Lung (tissue), 12 donors: ENCODE data around the gene SEPTIN2. TPM values are rescaled to one million over a fixed set of nuclear protein-coding genes. Genes with fewer than 3 reads are reported as not detected.

Experiments
- ATAC-seq: fragments of 200-7000 bp; cut with Tn5 transposase; one replicate; pipeline ENCODE4 v1.9.1; 2020; ENCODE audit warnings: moderate number of reproducible peaks; ENCODE audit not compliant: insufficient read depth, low FRiP score
- DNase-seq, 3 donors: peaks; one replicate each; pipeline ENCODE4 v3.0.0-alpha.2; 2013 to 2017
- H3K27ac ChIP-seq, 2 donors: one replicate each; pipeline ENCODE4 v1.5.1; 2013; ENCODE audit warnings: mild to moderate bottlenecking in 2 of 2, moderate library complexity in 2 of 2, control low read depth in 1 of 2, inconsistent platforms in 1 of 2, low read depth in 1 of 2, low read length in 1 of 2
- H3K27me3 ChIP-seq, 3 donors: one replicate each; pipeline ENCODE4 v1.5.1; 2013; ENCODE audit warnings: low read length in 2 of 3; ENCODE audit not compliant: control insufficient read depth in 3 of 3, insufficient read depth in 3 of 3
- H3K36me3 ChIP-seq, 4 donors: one replicate each; pipeline ENCODE4 v1.5.1; 2013; ENCODE audit warnings: low read length in 4 of 4, mild to moderate bottlenecking in 1 of 4, moderate library complexity in 1 of 4; ENCODE audit not compliant: control insufficient read depth in 4 of 4, insufficient read depth in 4 of 4
- H3K4me1 ChIP-seq, 5 donors: one replicate each; pipeline ENCODE4 v1.5.1; 2013; ENCODE audit warnings: low read length in 5 of 5, mild to moderate bottlenecking in 2 of 5, moderate library complexity in 1 of 5; ENCODE audit not compliant: control insufficient read depth in 5 of 5, insufficient read depth in 5 of 5
- H3K4me3 ChIP-seq: one replicate; pipeline ENCODE4 v1.5.1; 2013; ENCODE audit warnings: mild to moderate bottlenecking, control low read depth, moderate library complexity
- H3K9ac ChIP-seq, 2 donors: one replicate each; pipeline ENCODE4 v1.5.1; 2013; ENCODE audit warnings: low read length in 2 of 2, control low read depth in 1 of 2; ENCODE audit not compliant: insufficient read depth in 1 of 2
- H3K9me3 ChIP-seq, 4 donors: one replicate each; pipeline ENCODE4 v1.5.1; 2013; ENCODE audit warnings: low read length in 3 of 4, mild to moderate bottlenecking in 1 of 4, moderate library complexity in 1 of 4; ENCODE audit not compliant: control insufficient read depth in 4 of 4, insufficient read depth in 3 of 4
- CTCF ChIP-seq: IDR thresholded peaks from 2 replicates; pipeline ENCODE4 v1.5.1; 2012; ENCODE audit warnings: mild to moderate bottlenecking; ENCODE audit errors: control extremely low read depth, extremely low read depth
- WGBS, 2 donors: extraction: QIAGEN DNeasy Blood & Tissue Kit; methylation state at CpG; one replicate each; pipeline ENCODE4 v1.1.7; 2013; 5-methylcytosine and 5-hydroxymethylcytosine counted together
- polyA plus RNA-seq, 2 donors: library from polyadenylated mRNA; stranded (reverse); fragments of 200-250 nt; gene quantifications; one replicate each; pipeline ENCODE4 v1.2.1, GENCODE V29; 2013
- total RNA-seq, 2 donors: library from RNA; depleted of rRNA in 1 of 2; stranded (reverse); fragments of >200 nt in 1 of 2; gene quantifications; one replicate each; pipeline ENCODE4 v1.2.1, GENCODE V29; 2014 to 2021
- donor health status: control.
- donor health status: control.
- donor health status: Bipolar disorder and iron deficiency.
- donor health status: healthy.
- donor health status: DM: yes; HTN: yes; CAD: no.

The SEPTIN2 gene
- total and polyA plus RNA-seq, 4 donors, result 114 to 755 (median 257) TPM

- no peak overlapping the region for H3K9ac ChIP-seq
- ATAC-seq (no peak), DNase-seq (no peak)
- TF ChIP-seq CTCF, result no peak
- H3K27me3 ChIP-seq, result no peaks in the 10 kb centered on the region
- H3K27ac ChIP-seq, result no peak overlapping the region
- H3K36me3 ChIP-seq, result peaks cover 10 to 36% (median 29%) of the 10 kb centered on the region in 4 donors
- 74 to 88% methylated on average over 3 of the region's 3 CpGs for WGBS, 2 donors
- peaks cover 2 to 17% (median 6%) of the 10 kb centered on the region in 5 donors for H3K4me1 ChIP-seq
- H3K9me3 ChIP-seq, result no peaks in the 10 kb centered on the region
- no peak overlapping the region for H3K4me3 ChIP-seq
Observed at GRCh38 chr2:241352227-241352626, 36.5 kb downstream of the SEPTIN2 start.

- WGBS, 2 donors, result 32 to 56% methylated on average over 26 to 40 of the region's 40 CpGs
- Histone ChIP-seq H3K27ac (peak overlapping the region; percentile 13 to 48), H3K9ac (no peak overlapping the region), H3K4me3 (no peak overlapping the region), H3K4me1 (peaks cover 10 to 27% (median 14%) of the 10 kb centered on the region in 5 donors), H3K9me3 (no peaks in the 10 kb centered on the region), H3K36me3 (peaks cover 5 to 25% (median 18%) of the 10 kb centered on the region in 4 donors), H3K27me3 (no peaks in the 10 kb centered on the region)
- ATAC-seq (peak; percentile 36), DNase-seq (peak; percentile 53 to 75 (median 68))
- no peak for TF ChIP-seq CTCF
Observed at GRCh38 chr2:241354668-241355658, 39.2 kb downstream of the SEPTIN2 start.

- Histone ChIP-seq H3K9me3 (no peaks in the 10 kb centered on the region), H3K27ac (peak within 1 kb of the TSS; percentile 87 to 96), H3K36me3 (peaks cover 0 to 15% (median 11%) of the 10 kb centered on the region in 4 donors), H3K4me1 (peaks cover 10 to 21% (median 14%) of the 10 kb centered on the region in 5 donors), H3K4me3 (peak within 1 kb of the TSS; percentile 68), H3K9ac (peak within 1 kb of the TSS; percentile 41 to 78), H3K27me3 (no peaks in the 10 kb centered on the region)
- WGBS, 2 donors, result 1% methylated on average over 81 to 101 of the region's 101 CpGs
- DNase-seq, result peak; percentile 99
- ATAC-seq, result peak; percentile 92
- TF ChIP-seq CTCF, result no peak
Observed at GRCh38 chr2:241355983-241356870, 40.5 kb downstream of the SEPTIN2 start, which contains the start of gene FARP2. TSS of gene FARP2 (plus strand) at chr2:241356285. CDS start at chr2:241373108, 16,823 bp downstream.
